HG03159 (cell line): ENCODE results near the gene LARP1.
"Not testable (repeated sequence)": the region's sequence is repeated elsewhere in the genome, so short reads cannot be mapped to it uniquely, and the experiment has no call there.

Experiments
- ATAC-seq: cut with Tn5 transposase; IDR thresholded peaks from one replicate; pipeline ENCODE4 v1.9.1; 2021; ENCODE audit warnings: mild to moderate bottlenecking, moderate library complexity; ENCODE audit not compliant: unreplicated experiment

LARP1 gene

DNA sequence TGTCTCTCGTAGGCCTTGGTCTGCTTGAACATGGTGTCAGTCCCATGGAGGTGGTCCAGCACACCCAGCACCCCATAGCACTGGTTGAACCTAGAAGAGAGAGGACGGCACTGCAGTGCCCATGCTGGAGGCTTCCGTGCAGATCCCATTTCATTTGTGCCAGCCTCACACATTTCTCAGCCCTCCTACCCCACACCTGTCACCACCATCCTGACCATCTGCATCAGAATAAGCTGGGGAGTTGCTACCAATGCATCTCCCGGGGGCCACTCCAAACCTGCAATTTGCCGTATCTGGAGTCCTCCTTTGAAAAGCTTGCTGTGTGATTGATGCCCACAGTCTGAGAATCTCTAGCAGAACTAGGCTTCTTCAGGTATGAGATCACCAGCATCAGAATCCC lies 65.2 kb downstream of the LARP1 start:
- ATAC-seq, result no peak

DNA sequence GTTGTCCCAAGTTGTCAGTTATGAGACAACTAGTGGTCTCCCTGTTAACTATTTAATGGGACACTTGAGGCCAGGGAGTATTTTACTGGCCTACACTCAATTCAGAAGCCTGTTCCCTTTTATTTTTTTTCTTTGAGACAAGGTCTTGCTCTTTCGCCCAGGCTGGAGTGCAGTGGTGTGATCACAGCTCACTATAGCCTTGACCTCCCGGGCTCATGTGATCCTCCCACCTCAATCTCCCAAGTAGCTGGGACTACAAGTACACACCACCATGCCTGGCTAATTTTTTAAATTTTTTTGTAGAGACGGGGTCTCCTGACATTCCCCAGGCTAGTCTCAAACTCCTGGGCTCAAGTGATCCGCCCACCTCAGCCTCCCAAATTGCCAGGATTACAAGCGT lies 67.7 kb downstream of the LARP1 start:
- not testable (repeated sequence) for ATAC-seq

DNA sequence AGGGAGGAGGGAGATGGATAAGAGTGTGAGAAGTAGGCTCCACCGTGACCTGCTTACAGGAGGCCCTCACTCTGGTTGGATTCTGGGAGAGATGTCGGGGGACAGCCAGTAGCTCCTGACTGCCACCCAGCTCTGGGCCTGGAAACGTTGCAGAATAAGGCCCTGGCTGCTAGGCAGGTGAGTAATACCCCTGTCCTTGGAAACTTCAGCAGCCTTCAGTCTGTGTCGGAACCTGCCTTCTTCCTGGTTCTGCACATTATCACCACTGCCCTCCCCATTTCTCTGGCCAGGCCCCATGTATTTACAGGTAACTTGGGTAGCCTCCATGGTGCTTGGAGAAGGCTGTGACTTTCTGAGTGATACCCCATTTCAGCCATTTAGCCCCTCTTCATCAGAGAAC lies 68.4 kb downstream of the LARP1 start:
- no peak for ATAC-seq

GRCh38 chr5:154824070-154824469 lies 68.9 kb downstream of the LARP1 start:
- ATAC-seq, result no peak

DNA sequence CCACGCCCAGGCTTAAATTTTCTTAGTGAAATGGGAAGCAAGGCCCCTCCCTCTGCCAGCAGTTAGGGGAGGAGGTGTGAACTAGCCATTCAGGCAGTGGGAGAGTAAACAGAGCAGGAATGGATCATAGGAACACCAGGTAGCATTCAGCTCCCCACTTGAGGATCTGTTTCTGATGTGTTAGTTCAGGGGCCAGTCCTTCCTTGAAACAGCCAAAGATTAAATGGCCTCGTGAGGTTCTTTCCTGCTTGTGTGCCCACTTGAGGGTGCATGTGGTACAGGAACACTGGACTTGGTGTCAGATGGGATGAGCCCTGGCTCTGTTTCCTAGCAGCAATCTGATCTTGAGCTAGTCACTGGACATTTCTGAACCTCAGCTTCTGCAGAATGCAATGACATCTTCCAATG lies 74.0 kb downstream of the LARP1 start:
- no peak for ATAC-seq

DNA sequence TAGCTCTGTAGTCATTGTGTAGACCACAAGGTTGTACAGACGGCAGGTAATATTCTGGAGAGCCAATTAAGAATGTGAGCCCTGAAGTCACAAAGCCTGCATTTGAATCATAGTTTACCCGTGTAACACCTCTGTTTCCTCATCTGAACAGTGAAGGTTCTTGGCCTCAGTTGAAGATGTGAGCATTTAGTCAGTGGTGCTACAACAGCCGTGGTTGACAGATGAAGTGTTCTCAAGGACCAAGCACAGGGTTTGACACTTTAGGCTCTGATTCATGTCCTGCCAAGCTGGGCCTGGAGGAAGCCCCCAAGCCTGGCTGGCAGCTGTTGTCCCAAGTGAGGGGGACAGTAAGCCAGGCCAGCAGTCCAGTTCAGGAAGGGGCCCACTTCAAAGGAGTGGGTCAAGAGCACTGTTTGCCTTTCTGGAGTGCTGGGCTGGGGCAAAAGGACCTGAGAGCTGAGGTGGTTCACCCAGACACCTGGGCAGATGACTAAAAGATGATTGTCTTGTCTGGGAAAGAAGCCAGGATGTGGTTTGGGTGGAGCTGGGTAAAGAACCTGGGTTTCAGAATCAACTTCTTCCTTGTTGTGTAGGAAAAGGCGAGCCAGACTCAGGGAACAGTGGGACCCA lies 74.5 kb downstream of the LARP1 start:
- no peak for ATAC-seq

DNA sequence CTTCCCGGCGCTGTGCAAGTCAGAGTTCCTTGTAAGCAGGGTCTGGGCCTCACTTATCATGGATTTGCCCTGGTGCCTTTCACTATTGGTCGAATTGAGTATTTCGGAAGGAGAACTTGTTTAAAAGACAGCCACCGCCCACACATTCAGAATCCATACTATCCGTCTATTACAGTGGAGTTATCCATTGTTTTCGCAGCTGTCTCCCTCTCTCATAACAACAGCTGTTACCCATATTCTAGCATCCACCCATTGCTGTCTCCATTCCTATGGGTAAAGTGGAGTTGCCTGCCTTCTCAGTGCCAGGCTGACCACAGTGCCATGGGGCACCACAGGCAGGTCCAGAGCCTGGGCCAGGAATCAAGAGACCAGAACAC lies 75.0 kb downstream of the LARP1 start:
- no peak for ATAC-seq

- no peak for ATAC-seq
These were observed 75.4 kb downstream of the LARP1 start for GRCh38 chr5:154830596-154830995.

GRCh38 chr5:154831451-154831850 lies 76.3 kb downstream of the LARP1 start:
- ATAC-seq, result no peak

DNA sequence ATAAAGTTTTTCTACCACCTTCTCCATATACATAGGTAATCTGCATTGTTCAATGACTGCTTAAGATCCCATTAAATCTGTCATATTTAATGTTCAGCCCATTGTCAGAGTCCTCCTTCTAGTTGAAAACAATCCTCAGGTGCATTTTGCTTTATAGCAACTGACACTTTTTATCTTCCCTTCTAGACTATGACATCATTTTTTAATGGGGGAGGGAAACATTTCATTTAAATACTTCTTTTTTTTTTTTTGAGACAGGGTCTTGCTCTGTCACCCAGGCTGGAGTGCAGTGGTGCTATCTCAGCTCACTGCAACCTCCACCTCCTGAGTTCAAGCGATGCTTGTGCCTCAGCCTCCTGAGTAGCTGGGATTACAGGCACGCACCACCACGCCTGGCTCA lies 77.6 kb downstream of the LARP1 start:
- not testable (repeated sequence) for ATAC-seq

GRCh38 chr5:154834053-154834452 lies 78.9 kb downstream of the LARP1 start:
- no peak for ATAC-seq

DNA sequence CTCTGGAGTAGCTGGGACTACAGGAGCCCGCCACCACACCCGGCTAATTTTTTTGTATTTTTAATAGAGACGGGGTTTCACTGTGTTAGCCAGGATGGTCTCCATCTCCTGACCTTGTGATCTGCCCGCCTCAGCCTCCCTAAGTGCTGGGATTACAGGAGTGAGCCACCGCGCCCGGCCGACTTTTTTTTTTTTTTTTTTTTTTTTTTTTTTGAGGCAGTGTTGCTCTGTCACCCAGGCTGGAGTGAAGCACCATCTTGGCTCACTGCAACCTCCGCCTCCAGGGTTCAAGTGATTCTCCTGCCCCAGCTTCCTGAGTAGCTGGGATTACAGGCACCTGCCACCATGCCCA lies 80.5 kb downstream of the LARP1 start:
- not testable (repeated sequence) for ATAC-seq

DNA sequence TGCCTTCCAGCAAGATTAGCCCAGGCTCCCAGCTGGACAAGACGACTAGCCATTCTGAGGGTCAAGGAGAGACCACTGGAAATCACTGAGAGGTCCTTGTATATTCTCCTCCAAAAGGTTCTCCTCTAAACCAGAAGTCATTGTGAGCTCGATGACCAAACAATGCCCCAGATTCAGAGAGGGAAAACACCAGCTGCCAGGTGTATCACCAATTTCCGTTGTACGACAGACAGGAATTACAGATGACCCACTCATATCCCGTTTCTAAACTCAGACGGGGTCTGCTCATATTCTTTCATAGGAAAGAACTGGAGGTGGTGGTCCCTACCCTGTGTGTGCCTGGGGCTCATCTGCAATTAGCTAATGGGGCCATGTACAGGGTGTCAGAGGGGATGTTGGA lies 81.0 kb downstream of the LARP1 start:
- no peak for ATAC-seq

DNA sequence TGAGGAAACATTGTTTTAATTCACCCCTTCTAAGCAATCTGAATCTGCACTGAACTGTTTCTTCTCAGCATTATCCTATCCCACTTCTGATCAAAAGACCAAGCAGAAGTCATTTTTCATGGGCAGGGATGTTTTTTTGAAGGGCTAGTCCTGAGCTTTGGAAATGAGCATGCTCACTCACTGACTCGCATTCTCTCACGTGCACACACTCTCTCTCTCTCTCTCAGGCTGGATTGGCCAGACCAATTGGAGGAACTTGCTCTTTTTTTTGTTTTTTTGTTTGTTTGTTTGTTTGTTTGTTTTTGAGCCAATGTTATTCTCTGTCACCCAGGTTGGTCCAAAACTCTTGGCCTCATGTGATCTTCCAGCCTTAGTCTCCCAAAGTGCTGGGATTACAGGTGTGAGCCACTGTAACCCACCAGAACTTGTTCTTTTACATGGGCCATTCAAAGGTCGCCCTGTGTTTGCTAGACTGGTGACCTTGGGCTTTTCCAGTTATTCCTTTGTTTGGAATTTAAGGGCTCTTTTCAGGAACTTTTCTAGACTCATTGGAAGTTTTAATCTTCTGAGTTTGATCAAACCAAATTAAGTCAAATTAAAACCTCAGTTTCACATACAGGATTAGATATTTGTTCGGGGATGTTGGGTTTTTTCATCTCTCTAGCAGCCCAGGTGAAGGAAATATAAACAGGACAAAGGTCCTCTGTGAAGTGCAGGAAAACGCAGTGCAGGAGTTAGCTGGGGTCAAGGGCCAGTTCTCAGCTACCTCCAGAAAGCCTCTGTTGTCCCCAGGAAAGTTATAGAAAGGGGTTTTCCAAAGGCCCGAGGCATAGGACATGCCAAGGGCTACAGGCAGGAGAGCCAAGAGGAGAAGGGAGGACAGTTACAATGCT lies 82.1 kb downstream of the LARP1 start:
- ATAC-seq, result no peak

DNA sequence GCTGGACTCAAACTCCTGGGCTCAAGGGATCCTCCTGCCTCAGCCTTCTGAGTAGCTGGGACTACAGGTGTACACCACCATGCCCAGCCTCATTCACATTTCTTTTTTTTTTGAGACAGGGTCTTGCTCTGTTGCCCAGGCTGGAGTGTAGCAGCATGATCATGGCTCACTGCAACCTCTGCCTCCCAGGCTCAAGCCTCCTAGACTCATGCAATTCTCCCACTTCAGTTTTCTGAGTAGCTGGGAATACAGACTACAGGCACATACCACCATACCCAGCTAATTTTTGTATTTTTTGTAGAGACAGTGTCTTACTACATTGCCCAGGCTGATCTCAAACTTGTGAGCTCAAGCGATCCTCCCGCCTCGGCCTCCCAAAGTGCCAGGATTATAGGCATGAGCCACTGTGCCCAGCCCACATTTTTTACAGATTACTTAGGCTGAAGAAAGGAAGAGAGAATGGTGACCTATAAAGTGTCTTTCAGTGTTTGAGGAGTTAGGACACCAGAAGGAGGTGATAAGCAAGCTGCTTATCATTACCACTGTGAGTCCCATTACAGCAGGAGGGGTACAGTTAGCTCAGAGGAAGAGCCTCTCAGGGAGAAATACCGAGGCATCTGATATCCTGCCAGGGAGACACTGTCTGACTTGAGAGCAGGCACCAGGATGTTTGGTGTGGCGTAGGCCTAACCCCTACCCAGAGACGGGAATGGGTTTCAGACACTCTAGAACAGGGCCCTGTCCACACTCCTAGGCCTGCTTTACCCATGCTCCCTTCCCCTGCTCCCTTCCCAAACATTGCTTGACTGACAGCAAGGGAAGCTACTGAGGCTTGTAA lies 85.5 kb downstream of the LARP1 start:
- no peak for ATAC-seq

GRCh38 chr5:154841273-154841661 lies 86.1 kb downstream of the LARP1 start:
- ATAC-seq, result no peak

GRCh38 chr5:154842689-154843530 lies 87.7 kb downstream of the LARP1 start:
- ATAC-seq, result no peak

DNA sequence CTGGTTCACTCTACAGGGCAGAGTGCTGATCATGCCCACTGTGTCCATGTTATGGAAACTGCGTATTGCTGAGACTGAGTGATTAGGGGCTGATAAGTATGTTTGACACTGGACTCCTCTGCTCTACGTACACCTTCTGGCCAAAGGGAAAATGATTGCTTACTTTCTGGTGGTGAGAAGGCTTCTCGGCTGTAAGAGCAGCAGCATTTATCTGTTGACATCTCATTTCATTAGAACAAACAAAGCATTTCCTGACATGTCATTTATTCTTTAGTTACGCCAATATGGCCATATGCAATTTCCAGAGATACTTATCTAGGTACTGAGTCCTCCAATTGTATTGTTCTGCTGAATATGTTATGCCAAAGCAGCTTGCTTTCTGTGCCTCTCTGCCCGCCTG lies 89.6 kb downstream of the LARP1 start:
- ATAC-seq, result no peak

- no peak for ATAC-seq
These were observed 94.1 kb downstream of the LARP1 start for GRCh38 chr5:154849264-154849785.

DNA sequence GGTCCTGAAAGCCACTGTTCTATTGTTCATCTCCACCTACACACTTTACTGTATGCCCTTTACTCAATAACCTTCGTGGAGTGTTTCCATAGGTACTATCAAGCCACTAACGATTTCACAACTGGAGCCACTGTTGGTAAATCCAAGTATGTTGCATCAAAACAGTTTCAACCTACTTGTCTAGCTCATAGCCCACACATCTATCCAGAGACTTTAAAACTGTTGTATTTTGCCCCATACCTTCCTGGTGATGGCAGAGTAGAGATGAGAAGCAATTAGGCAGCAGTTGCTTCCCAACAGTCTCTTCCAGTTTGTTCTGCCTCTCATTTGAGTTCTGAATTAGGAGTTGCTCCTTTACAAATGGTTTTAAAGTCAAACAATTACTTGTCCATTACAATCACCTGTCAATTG lies 94.6 kb downstream of the LARP1 start:
- no peak for ATAC-seq
